Activated naive CD4-positive, alpha-beta T cell treated with anti-CD3 and anti-CD28 coated beads, Interleukin-2, amount 50 U/mL, for 16 hours (primary cell): ENCODE results near the gene FAM163A.
"Not testable (repeated sequence)": the region's sequence is repeated elsewhere in the genome, so short reads cannot be mapped to it uniquely, and the experiment has no call there.

Experiments
- DNase-seq: peaks from one replicate; pipeline ENCODE4 v3.0.0-alpha.2; 2020

FAM163A gene

DNA sequence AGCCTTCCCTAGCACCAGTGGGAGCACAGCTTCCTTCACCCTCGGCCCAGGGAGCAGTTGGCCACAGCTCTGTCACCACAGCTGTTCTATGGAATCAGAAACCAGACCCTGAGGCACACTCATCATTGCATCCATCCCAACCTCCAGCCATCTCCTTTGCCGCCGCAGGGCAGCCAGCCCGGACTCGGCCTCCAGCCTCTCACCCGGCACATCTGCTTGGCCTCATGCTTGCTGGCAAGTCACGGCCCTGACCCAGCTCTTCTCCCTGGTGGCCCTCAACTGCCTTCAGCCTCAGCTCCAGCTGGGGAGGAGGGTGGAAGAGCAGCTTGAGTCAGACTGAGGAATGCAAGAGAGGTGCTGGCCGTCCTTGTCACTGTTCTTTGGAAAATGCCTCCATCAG lies 74.7 kb downstream of the FAM163A start:
- no peak for DNase-seq

DNA sequence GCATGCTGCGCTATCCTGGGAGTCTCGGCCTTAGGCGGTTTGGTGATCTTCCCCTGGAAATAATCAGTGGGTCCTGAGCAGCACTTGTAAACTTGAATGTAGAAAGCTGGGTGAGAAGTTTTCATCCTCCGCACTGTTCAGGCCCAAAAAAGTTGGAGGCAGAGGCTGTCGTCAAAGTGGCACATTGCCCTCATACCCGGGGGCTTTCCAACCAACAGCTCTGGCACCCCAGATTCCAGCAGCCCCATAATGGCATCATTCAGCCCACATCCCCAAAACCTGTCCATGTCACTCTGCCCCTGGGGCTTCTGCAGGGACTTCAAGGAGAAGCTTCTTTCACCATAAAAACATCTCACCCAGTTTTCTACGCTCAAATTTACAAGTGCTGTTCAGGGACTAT lies 75.2 kb downstream of the FAM163A start:
- DNase-seq, result no peak

- no peak for DNase-seq
These were observed 75.7 kb downstream of the FAM163A start for GRCh38 chr1:179818743-179819173.

DNA sequence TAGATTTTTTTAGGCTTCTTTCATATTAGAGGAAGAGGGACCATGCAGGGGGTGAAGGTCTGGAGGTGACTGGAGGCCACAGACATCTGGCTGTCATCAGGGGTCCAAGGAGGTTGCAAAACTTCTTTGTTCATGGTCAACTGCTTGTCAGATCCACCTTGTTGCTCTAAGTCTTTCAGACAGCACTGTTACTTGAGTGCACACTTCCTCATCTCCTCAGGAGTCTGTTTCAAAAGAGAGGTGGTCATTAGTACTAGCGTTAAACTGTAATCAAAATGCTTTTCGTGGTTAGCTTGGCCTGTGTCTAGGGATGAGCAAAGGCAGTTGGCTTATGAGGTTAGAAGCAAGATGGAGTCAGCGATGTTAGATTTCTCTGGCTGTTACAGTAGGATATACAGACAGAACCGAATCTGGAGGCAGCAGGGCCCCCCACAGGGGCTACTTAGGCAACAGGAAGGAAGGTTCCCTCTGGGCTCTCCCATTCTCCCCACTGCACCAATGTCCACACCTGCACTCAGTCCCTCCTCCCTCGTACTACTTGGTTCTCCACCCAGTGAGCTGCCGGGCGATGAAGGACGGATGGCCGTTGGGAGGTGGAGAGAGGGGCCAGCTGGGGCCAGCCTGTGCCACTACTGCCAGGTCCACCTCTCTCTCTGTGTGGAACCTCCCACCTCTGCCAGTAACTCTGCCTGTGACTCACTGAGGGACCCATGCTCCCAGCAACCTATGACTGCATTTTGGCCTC lies 77.3 kb downstream of the FAM163A start:
- no peak for DNase-seq

DNA sequence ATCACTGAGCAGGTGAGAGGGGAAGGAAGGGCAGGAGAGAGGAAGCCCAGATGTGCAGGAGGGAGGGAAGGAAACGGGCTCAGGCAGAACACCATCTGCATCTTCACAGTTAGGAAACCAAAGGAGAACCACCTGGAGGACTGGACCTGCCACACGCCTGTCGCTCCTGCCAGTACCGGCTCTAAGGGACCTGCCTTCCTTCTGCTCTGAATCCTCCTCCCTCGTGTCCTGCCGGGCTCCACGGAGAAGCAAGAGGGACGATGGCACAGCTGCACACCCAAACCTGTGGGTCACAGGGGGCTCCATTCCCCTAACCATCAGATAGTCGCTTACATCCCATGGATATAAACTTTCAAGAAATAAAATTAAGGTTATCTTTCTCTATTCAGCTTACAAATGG lies 78.4 kb downstream of the FAM163A start:
- DNase-seq, result no peak

- no peak for DNase-seq
These were observed 79.0 kb downstream of the FAM163A start for GRCh38 chr1:179822065-179822464.

- no peak for DNase-seq
These were observed 80.6 kb downstream of the FAM163A start for GRCh38 chr1:179823693-179824092.

- DNase-seq, result no peak
These were observed 81.2 kb downstream of the FAM163A start for GRCh38 chr1:179824265-179824664.

- DNase-seq, result no peak
These were observed 82.1 kb downstream of the FAM163A start for GRCh38 chr1:179825206-179825605.

- DNase-seq, result no peak
These were observed 82.8 kb downstream of the FAM163A start for GRCh38 chr1:179825798-179826460.

DNA sequence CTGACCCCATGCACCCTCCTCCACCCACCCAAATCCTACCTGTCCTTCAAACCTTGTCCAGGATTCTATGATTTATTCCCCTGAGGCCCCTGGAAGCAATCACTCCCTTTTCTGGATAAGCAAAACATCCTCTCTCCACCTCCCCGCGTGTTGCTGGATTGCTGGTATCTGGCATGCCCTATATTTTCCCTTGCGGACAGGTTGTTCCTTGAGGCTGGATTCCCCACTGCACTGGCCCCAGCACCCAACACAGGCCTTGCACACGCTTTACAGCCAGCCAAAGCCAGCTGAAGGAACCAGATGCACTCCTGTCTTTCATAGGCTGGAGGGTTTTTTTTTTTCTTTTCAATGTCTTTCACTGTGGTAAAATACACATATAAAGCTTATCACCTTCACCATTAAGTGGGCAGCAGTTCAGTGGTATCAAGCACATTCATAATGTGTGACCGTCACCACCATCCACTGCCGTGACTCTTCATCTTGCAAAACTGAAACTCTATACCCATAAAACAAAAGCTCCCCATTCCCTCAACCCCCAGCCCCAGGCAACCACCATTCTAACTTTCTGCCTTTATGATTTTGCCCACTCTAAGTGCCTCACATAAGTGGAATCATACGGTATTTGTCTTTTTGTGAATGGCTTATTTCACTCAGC lies 83.7 kb downstream of the FAM163A start:
- DNase-seq, result no peak

- no peak for DNase-seq
These were observed 85.5 kb downstream of the FAM163A start for GRCh38 chr1:179828554-179829110.

DNA sequence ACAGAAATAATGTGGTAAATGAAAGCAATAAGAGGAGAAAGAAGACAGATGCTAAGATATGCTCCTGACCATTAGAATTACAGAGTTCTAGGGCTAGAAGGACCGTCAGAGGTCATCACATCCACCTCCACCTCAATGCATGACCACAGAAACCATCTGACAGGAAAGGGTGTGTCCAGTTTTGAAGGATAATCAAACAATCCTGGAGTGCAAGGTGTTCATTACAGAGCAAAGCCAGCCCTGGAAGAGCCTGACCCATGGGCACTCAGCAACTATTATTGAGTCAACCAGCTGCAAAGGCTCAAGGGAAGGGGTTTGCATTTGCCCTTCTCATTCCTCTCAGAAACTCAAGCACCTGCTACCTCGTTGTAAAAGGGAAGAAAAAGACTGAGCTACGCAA lies 88.1 kb downstream of the FAM163A start:
- DNase-seq, result no peak

DNA sequence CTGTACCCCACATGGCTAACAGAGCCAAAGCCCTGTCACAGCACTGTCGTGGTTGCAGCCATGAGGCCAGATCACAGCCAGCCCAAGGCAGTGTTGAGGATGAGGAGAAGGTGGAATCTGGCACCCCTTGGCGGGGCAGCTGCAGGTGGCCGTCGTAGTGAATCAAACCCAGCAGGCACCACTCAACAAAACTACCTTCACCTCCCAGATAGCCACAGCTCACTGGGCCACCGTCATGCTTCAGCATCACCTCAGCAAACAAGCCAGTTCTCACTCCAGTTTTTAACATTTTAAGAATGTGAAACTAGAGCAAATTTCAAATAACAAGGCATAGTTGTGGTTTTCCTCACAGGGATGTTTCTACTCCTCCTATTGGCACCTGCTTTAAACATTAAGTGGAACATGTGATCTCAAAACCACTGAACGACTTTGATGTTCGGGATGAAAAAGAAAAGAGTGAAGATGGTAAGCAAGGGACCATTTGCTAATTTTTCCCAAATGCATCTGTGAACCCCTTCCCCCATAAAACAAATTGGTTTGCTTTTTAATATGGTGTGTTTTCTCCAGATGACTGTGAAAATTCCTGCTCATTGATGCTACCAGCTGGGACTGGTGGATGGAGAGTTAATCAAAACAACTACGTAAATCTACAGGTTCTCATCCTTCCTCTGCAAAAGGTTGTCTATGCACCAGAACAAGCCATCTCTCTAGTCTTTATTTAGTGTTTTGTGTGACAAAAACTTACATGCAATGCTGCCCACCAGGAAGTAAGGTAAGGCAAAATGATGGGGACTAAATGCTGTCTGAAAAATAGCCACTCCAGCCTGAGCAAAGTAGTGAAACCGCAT lies 89.0 kb downstream of the FAM163A start:
- DNase-seq, result no peak

- DNase-seq, result not testable (repeated sequence)
These were observed 93.8 kb downstream of the FAM163A start for GRCh38 chr1:179836686-179837445.

DNA sequence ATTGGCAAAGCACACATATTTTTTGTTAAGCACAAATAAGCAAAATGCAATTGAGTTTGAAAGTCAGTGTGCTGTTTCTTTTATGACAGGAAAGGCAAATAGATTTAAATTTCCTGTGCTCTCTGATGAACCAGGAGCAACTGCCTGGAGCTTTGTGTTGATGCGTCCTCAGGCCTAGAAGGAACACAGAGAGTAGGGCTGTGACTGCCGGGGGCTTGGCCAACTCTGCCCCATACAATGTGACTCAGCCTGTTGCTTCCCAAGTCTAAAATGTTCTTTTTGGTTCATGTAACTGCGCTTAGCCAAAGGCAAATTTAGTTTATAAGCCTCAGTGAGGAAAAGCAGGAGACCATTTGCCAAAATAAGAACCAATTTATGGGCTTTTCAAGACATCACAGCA lies 97.0 kb downstream of the FAM163A start:
- DNase-seq, result no peak

GRCh38 chr1:179848233-179848632 lies 105.1 kb downstream of the FAM163A start:
- DNase-seq, result no peak

GRCh38 chr1:179853102-179853501 lies 110.0 kb downstream of the FAM163A start:
- DNase-seq, result no peak

- not testable (repeated sequence) for DNase-seq
These were observed 112.7 kb downstream of the FAM163A start for GRCh38 chr1:179855831-179856230.

DNA sequence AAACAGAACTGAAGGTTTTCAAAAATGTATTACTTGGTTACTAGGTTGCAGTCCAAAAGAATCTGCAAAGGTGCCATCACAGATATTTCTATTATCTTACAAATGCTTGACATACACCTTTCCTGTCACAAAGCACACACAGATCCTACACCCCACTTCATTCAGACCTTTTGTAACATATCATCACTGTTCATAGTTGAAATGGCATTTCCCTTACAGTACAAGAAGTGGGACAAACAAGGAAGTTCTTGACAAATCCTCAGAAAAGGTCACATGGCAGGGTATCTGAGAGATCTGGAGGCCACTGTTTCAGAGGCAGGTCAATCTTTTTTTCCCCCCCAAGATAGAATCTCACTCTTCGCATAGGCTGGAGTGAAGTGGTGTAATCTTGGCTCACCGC lies 113.2 kb downstream of the FAM163A start:
- no peak for DNase-seq

GRCh38 chr1:179857009-179857408 lies 113.9 kb downstream of the FAM163A start:
- no peak for DNase-seq

- DNase-seq, result no peak
These were observed 117.6 kb downstream of the FAM163A start for GRCh38 chr1:179860652-179861051.
